Measurements from ENCODE around the gene CDKAL1.

CDKAL1 gene

DNA sequence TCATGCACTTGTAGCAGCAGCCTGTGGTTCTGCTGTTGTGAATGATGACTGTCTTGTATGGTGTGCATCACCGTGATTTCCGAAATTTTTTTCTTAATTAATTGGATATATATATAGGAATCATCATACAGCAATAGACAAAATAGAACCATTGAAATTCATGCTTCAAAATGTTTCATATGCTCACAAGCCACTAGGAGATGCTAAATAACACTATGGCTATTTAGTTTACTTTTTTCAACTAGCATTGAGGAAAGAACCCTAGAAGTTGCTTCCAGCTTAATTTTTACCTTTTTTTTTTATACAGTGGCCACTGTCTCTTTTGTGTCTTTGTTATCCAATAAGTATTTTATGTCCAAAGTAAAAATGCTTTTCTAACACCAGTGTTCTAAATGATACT, 485.4 kb downstream of the CDKAL1 start:
- TF ChIP-seq GLIS3 (CRISPR knock-in tag; IDR thresholded peaks at IDR 0.05) (no peak), ISL1 (CRISPR knock-in tag; IDR thresholded peaks at IDR 0.05) (no peak), TCF4 (CRISPR knock-in tag; IDR thresholded peaks at IDR 0.05; ENCODE audit: borderline replicate concordance) (no peak), ARNTL (CRISPR knock-in tag; IDR thresholded peaks at IDR 0.05; ENCODE audit: borderline replicate concordance, low read depth) (no peak), ZFP3 (CRISPR knock-in tag; IDR thresholded peaks at IDR 0.05) (no peak), OSR1 (CRISPR knock-in tag; IDR thresholded peaks at IDR 0.05) (no peak), ZNF70 (CRISPR knock-in tag; IDR thresholded peaks at IDR 0.05) (no peak), ZFP30 (CRISPR knock-in tag; IDR thresholded peaks at IDR 0.05) (no peak), RARB (CRISPR knock-in tag; IDR thresholded peaks at IDR 0.05) (no peak), ZNF565 (CRISPR knock-in tag; conservative IDR thresholded peaks at IDR 0.05; ENCODE audit: low read depth) (no peak), ESRRG (CRISPR knock-in tag; IDR thresholded peaks at IDR 0.05) (no peak)
- TF ChIP-seq, protein P1, sequence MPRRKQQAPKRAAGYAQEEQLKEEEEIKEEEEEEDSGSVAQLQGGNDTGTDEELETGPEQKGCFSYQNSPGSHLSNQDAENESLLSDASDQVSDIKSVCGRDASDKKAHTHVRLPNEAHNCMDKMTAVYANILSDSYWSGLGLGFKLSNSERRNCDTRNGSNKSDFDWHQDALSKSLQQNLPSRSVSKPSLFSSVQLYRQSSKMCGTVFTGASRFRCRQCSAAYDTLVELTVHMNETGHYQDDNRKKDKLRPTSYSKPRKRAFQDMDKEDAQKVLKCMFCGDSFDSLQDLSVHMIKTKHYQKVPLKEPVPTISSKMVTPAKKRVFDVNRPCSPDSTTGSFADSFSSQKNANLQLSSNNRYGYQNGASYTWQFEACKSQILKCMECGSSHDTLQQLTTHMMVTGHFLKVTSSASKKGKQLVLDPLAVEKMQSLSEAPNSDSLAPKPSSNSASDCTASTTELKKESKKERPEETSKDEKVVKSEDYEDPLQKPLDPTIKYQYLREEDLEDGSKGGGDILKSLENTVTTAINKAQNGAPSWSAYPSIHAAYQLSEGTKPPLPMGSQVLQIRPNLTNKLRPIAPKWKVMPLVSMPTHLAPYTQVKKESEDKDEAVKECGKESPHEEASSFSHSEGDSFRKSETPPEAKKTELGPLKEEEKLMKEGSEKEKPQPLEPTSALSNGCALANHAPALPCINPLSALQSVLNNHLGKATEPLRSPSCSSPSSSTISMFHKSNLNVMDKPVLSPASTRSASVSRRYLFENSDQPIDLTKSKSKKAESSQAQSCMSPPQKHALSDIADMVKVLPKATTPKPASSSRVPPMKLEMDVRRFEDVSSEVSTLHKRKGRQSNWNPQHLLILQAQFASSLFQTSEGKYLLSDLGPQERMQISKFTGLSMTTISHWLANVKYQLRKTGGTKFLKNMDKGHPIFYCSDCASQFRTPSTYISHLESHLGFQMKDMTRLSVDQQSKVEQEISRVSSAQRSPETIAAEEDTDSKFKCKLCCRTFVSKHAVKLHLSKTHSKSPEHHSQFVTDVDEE (CRISPR knock-in tag; IDR thresholded peaks at IDR 0.05) = no peak
- TF ChIP-seq, protein P2, sequence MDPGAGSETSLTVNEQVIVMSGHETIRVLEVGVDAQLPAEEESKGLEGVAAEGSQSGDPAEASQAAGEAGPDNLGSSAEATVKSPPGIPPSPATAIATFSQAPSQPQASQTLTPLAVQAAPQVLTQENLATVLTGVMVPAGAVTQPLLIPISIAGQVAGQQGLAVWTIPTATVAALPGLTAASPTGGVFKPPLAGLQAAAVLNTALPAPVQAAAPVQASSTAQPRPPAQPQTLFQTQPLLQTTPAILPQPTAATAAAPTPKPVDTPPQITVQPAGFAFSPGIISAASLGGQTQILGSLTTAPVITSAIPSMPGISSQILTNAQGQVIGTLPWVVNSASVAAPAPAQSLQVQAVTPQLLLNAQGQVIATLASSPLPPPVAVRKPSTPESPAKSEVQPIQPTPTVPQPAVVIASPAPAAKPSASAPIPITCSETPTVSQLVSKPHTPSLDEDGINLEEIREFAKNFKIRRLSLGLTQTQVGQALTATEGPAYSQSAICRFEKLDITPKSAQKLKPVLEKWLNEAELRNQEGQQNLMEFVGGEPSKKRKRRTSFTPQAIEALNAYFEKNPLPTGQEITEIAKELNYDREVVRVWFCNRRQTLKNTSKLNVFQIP (CRISPR knock-in tag; IDR thresholded peaks at IDR 0.05; ENCODE audit: borderline replicate concordance, low read depth) = no peak
- TF ChIP-seq, protein P3, sequence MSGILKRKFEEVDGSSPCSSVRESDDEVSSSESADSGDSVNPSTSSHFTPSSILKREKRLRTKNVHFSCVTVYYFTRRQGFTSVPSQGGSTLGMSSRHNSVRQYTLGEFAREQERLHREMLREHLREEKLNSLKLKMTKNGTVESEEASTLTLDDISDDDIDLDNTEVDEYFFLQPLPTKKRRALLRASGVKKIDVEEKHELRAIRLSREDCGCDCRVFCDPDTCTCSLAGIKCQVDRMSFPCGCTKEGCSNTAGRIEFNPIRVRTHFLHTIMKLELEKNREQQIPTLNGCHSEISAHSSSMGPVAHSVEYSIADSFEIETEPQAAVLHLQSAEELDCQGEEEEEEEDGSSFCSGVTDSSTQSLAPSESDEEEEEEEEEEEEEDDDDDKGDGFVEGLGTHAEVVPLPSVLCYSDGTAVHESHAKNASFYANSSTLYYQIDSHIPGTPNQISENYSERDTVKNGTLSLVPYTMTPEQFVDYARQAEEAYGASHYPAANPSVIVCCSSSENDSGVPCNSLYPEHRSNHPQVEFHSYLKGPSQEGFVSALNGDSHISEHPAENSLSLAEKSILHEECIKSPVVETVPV (CRISPR knock-in tag; IDR thresholded peaks at IDR 0.05) = no peak
- TF ChIP-seq, protein P4, sequence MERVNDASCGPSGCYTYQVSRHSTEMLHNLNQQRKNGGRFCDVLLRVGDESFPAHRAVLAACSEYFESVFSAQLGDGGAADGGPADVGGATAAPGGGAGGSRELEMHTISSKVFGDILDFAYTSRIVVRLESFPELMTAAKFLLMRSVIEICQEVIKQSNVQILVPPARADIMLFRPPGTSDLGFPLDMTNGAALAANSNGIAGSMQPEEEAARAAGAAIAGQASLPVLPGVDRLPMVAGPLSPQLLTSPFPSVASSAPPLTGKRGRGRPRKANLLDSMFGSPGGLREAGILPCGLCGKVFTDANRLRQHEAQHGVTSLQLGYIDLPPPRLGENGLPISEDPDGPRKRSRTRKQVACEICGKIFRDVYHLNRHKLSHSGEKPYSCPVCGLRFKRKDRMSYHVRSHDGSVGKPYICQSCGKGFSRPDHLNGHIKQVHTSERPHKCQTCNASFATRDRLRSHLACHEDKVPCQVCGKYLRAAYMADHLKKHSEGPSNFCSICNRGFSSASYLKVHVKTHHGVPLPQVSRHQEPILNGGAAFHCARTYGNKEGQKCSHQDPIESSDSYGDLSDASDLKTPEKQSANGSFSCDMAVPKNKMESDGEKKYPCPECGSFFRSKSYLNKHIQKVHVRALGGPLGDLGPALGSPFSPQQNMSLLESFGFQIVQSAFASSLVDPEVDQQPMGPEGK (CRISPR knock-in tag; IDR thresholded peaks at IDR 0.05; ENCODE audit: borderline replicate concordance) = no peak
- peak; percentile 38; the same call in 1 of the 3 replicates for ATAC-seq

DNA sequence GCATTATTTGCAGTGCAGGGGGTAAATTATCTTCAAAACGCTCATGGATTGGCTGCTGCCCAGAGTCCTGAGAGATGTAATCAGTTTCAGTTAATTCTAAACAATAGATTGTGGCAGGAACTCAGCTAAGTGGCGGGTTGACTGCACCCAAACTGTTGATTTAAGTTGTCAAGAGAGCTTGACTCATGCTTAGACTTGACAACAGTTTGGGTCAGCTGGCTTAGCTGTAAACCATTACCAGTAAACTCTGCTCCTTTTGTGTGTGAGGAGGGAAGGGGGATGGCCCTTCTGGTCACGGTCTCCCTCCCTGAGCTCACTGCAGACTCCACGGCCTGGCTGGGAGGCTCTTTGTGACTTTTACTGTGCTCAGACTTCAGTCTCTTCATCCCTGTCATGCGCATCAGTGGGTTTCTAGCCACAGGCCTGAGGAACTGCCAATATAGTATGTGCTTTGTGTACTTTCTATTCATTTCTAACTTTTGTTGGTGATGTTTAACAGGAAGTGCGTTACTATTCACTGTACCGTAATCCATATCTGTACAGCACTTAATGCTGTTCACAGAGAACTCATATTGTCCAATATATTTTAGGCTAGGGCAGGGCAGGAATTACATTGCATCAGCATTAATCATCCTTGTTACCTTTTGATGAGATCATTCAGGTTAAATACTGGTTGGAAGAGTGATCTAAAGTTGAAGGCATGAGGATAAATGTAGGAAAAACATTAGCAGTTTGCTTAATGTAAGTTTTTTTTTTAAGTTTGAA, 488.3 kb downstream of the CDKAL1 start:
- TF ChIP-seq TOX (CRISPR knock-in tag; IDR thresholded peaks at IDR 0.05; ENCODE audit: borderline replicate concordance) = no peak
- TF ChIP-seq, protein P5, sequence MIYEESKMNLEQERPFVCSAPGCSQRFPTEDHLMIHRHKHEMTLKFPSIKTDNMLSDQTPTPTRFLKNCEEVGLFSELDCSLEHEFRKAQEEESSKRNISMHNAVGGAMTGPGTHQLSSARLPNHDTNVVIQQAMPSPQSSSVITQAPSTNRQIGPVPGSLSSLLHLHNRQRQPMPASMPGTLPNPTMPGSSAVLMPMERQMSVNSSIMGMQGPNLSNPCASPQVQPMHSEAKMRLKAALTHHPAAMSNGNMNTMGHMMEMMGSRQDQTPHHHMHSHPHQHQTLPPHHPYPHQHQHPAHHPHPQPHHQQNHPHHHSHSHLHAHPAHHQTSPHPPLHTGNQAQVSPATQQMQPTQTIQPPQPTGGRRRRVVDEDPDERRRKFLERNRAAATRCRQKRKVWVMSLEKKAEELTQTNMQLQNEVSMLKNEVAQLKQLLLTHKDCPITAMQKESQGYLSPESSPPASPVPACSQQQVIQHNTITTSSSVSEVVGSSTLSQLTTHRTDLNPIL (CRISPR knock-in tag; IDR thresholded peaks at IDR 0.05; ENCODE audit: low read depth) = 0 out of 2 replicates have a peak, but pooled peaks have one; percentile 17
- ATAC-seq = peak; percentile 17; the same call in 1 of the 3 replicates

DNA sequence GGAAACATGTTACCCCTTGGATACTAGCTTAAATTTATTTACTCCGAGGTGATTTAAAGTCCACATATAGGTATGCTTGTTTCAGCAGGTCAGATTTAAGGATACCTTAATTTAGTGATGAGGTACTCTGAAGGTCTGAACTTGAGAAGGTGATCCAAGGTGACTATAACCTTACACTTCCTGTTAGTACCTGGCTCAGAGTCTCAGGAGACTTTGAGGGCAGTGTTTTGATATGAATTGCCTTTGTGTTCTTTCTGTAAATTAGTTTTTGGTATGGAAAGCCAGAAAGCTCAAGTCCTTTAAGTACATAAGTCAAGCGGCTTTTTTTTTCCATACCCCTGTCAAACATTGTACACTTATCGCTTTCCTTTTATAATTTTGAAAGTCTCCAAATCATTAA, 489.0 kb downstream of the CDKAL1 start:
- ATAC-seq = no peak
- no peak for TF ChIP-seq SNAI2 (CRISPR knock-in tag; IDR thresholded peaks at IDR 0.05)
- TF ChIP-seq ZNF8 (CRISPR knock-in tag; IDR thresholded peaks at IDR 0.05) = no peak
- TF ChIP-seq OSR1 (CRISPR knock-in tag; IDR thresholded peaks at IDR 0.05) = no peak
- TF ChIP-seq PPARA (CRISPR knock-in tag; IDR thresholded peaks at IDR 0.05; ENCODE audit: borderline replicate concordance) = no peak
- no peak for TF ChIP-seq ARNTL (CRISPR knock-in tag; IDR thresholded peaks at IDR 0.05; ENCODE audit: borderline replicate concordance, low read depth)
- TF ChIP-seq TCF4 (CRISPR knock-in tag; IDR thresholded peaks at IDR 0.05; ENCODE audit: borderline replicate concordance) = no peak
- TF ChIP-seq, protein P3 (CRISPR knock-in tag; IDR thresholded peaks at IDR 0.05) = no peak
- no peak for TF ChIP-seq ZNF565 (CRISPR knock-in tag; conservative IDR thresholded peaks at IDR 0.05; ENCODE audit: low read depth)
- no peak for TF ChIP-seq ZFP30 (CRISPR knock-in tag; IDR thresholded peaks at IDR 0.05)
- TF ChIP-seq, protein P4 (CRISPR knock-in tag; IDR thresholded peaks at IDR 0.05; ENCODE audit: borderline replicate concordance) = no peak
- no peak for TF ChIP-seq ISL1 (CRISPR knock-in tag; IDR thresholded peaks at IDR 0.05)
- no peak for TF ChIP-seq ZNF70 (CRISPR knock-in tag; IDR thresholded peaks at IDR 0.05)
- TF ChIP-seq, protein P2 (CRISPR knock-in tag; IDR thresholded peaks at IDR 0.05; ENCODE audit: borderline replicate concordance, low read depth) = no peak
- no peak for TF ChIP-seq CSDC2 (CRISPR knock-in tag; IDR thresholded peaks at IDR 0.05)
- TF ChIP-seq ZFP3 (CRISPR knock-in tag; IDR thresholded peaks at IDR 0.05) = no peak
- no peak for TF ChIP-seq GLIS3 (CRISPR knock-in tag; IDR thresholded peaks at IDR 0.05)

Measured in SK-N-SH treated with all-trans-retinoic acid at 6 μM for 48 hours (cell line).